ENCODE measurements around the gene THSD4.

- TF ChIP-seq, protein P1, sequence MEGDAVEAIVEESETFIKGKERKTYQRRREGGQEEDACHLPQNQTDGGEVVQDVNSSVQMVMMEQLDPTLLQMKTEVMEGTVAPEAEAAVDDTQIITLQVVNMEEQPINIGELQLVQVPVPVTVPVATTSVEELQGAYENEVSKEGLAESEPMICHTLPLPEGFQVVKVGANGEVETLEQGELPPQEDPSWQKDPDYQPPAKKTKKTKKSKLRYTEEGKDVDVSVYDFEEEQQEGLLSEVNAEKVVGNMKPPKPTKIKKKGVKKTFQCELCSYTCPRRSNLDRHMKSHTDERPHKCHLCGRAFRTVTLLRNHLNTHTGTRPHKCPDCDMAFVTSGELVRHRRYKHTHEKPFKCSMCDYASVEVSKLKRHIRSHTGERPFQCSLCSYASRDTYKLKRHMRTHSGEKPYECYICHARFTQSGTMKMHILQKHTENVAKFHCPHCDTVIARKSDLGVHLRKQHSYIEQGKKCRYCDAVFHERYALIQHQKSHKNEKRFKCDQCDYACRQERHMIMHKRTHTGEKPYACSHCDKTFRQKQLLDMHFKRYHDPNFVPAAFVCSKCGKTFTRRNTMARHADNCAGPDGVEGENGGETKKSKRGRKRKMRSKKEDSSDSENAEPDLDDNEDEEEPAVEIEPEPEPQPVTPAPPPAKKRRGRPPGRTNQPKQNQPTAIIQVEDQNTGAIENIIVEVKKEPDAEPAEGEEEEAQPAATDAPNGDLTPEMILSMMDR (IDR thresholded peaks at IDR 0.05): no peak
- no peak for TF ChIP-seq POLR2A (IDR thresholded peaks at IDR 0.05)
These were observed 619.6 kb downstream of the THSD4 start for GRCh38 chr15:71734709-71735384.

Measured in upper lobe of left lung (tissue), 4 donors.